H9 (cell line): ENCODE results near the gene IFFO2. TPM values are rescaled to one million over a fixed set of nuclear protein-coding genes. Genes with fewer than 3 reads are reported as not detected.

ENCODE experiments used
- DNase-seq: peaks from one replicate; pipeline ENCODE4 v3.0.0-alpha.2; 2017
- H2AFZ ChIP-seq: one replicate; pipeline ENCODE4 v1.6.1; 2013; ENCODE audit warnings: mild to moderate bottlenecking, low read length, control low read depth, moderate library complexity
- H2AK5ac ChIP-seq: 2 replicates; pipeline ENCODE4 v1.6.1; 2013; ENCODE audit warnings: low read length, control low read depth, mixed read lengths; ENCODE audit not compliant: insufficient read length
- H2BK120ac ChIP-seq: one replicate; pipeline ENCODE4 v1.6.1; 2013; ENCODE audit warnings: low read depth, mild to moderate bottlenecking, low read length, control low read depth, inconsistent platforms; ENCODE audit not compliant: poor library complexity, severe bottlenecking
- H2BK12ac ChIP-seq: 2 replicates; pipeline ENCODE4 v1.6.1; 2013; ENCODE audit warnings: low read length, control low read depth, mixed read lengths, low read depth; ENCODE audit not compliant: insufficient read length
- H2BK15ac ChIP-seq: 2 replicates; pipeline ENCODE4 v1.6.1; 2013; ENCODE audit warnings: low read depth, low read length, control low read depth
- H2BK20ac ChIP-seq: one replicate; pipeline ENCODE4 v1.6.1; 2013; ENCODE audit warnings: low read depth, mild to moderate bottlenecking, low read length, control low read depth, inconsistent platforms; ENCODE audit not compliant: poor library complexity, severe bottlenecking
- H2BK5ac ChIP-seq: 2 replicates; pipeline ENCODE4 v1.6.1; 2013; ENCODE audit warnings: low read length, control low read depth, mixed read lengths; ENCODE audit not compliant: insufficient read length
- H3K14ac ChIP-seq: 2 replicates; pipeline ENCODE4 v1.6.1; 2013; ENCODE audit warnings: low read length, control low read depth; ENCODE audit not compliant: insufficient read depth
- H3K18ac ChIP-seq: 2 replicates; pipeline ENCODE4 v1.6.1; 2013; ENCODE audit warnings: low read depth, mild to moderate bottlenecking, mixed read lengths, low read length, control low read depth; ENCODE audit not compliant: insufficient read length
- H3K23ac ChIP-seq: 2 replicates; pipeline ENCODE4 v1.6.1; 2013; ENCODE audit warnings: low read length, control low read depth, mixed read lengths, low read depth; ENCODE audit not compliant: insufficient read length
- H3K23me2 ChIP-seq: 2 replicates; pipeline ENCODE4 v1.6.1; 2013; ENCODE audit warnings: low read depth, mild to moderate bottlenecking, mixed read lengths, low read length, control low read depth; ENCODE audit not compliant: insufficient read length, poor library complexity, severe bottlenecking
- H3K27ac ChIP-seq: 2 replicates; pipeline ENCODE4 v1.5.1; 2013; ENCODE audit warnings: low read length, control low read depth, mixed read lengths, low read depth; ENCODE audit not compliant: insufficient read length
- H3K27me3 ChIP-seq: 2 replicates; pipeline ENCODE4 v1.6.1; 2013; ENCODE audit warnings: low read length, control low read depth, inconsistent platforms; ENCODE audit not compliant: insufficient read depth
- H3K4ac ChIP-seq: 2 replicates; pipeline ENCODE4 v1.6.1; 2013; ENCODE audit warnings: low read depth, mild to moderate bottlenecking, control low read depth, inconsistent platforms, low read length, moderate library complexity
- H3K4me1 ChIP-seq: 2 replicates; pipeline ENCODE4 v1.6.1; 2013; ENCODE audit warnings: low read length, control low read depth, inconsistent platforms; ENCODE audit not compliant: insufficient read depth
- H3K4me2 ChIP-seq: 2 replicates; pipeline ENCODE4 v1.6.1; 2013; ENCODE audit warnings: low read length, control low read depth, mixed read lengths; ENCODE audit not compliant: insufficient read length, insufficient read depth
- H3K56ac ChIP-seq: 2 replicates; pipeline ENCODE4 v1.6.1; 2013; ENCODE audit warnings: low read depth, mild to moderate bottlenecking, mixed read lengths, low read length, control low read depth; ENCODE audit not compliant: insufficient read length
- H3K79me1 ChIP-seq: 2 replicates; pipeline ENCODE4 v1.6.1; 2013; ENCODE audit warnings: low read depth, mild to moderate bottlenecking, moderate library complexity, low read length, control low read depth, inconsistent platforms; ENCODE audit not compliant: insufficient read depth, poor library complexity, severe bottlenecking
- H3K79me2 ChIP-seq: 2 replicates; pipeline ENCODE4 v1.6.1; 2013; ENCODE audit warnings: low read length, control low read depth, inconsistent platforms; ENCODE audit not compliant: insufficient read depth
- H3K9ac ChIP-seq: 2 replicates; pipeline ENCODE4 v1.6.1; 2013; ENCODE audit warnings: low read length, control low read depth, mixed read lengths; ENCODE audit not compliant: insufficient read length; ENCODE audit errors: extremely low read depth
- H3K9me3 ChIP-seq: one replicate; pipeline ENCODE4 v1.6.1; 2013; ENCODE audit warnings: low read depth, low read length, inconsistent platforms; ENCODE audit not compliant: control insufficient read depth
- H3T11ph ChIP-seq: one replicate; pipeline ENCODE4 v1.6.1; 2013; ENCODE audit warnings: mild to moderate bottlenecking, low read length, control low read depth, inconsistent platforms
- H4K20me1 ChIP-seq: one replicate; pipeline ENCODE4 v1.6.1; 2013; ENCODE audit not compliant: control insufficient read depth, insufficient read length, insufficient read depth
- H4K5ac ChIP-seq: 2 replicates; pipeline ENCODE4 v1.6.1; 2013; ENCODE audit warnings: low read depth, mild to moderate bottlenecking, mixed read lengths, low read length, control low read depth; ENCODE audit not compliant: insufficient read length
- H4K8ac ChIP-seq: replicated peaks from 2 replicates; pipeline ENCODE4 v1.6.1; 2013; ENCODE audit warnings: low read length, control low read depth, mixed read lengths, low read depth; ENCODE audit not compliant: insufficient read length
- H4K91ac ChIP-seq: 2 replicates; pipeline ENCODE4 v1.6.1; 2013; ENCODE audit warnings: low read depth, mild to moderate bottlenecking, moderate library complexity, mixed read lengths, low read length, control low read depth; ENCODE audit not compliant: insufficient read length
- H3K27ac Mint-ChIP-seq, 3 experiments: 2 replicates in 2 of 3; 3 replicates in 1 of 3; pipeline ENCODE4 v1.8.0; 2020 to 2021; ENCODE audit warnings: mixed read lengths in 3 of 3, mild to moderate bottlenecking in 1 of 3, moderate library complexity in 1 of 3
- H3K27me3 Mint-ChIP-seq: 2 replicates; pipeline ENCODE4 v1.8.0; 2021; ENCODE audit warnings: low read depth, mild to moderate bottlenecking, moderate library complexity, mixed read lengths
- H3K36me3 Mint-ChIP-seq, 3 experiments: 2 replicates in 2 of 3; 3 replicates in 1 of 3; pipeline ENCODE4 v1.8.0; 2020 to 2021; ENCODE audit warnings: low read depth in 3 of 3, mixed read lengths in 3 of 3; ENCODE audit not compliant: insufficient read depth in 1 of 3
- H3K4me1 Mint-ChIP-seq, 2 experiments: 2 replicates each; pipeline ENCODE4 v1.8.0; 2020; ENCODE audit warnings: mixed read lengths in 2 of 2
- H3K4me3 Mint-ChIP-seq, 2 experiments: 2 replicates in 1 of 2; 3 replicates in 1 of 2; pipeline ENCODE4 v1.8.0; 2020 to 2021; ENCODE audit warnings: mild to moderate bottlenecking in 2 of 2, mixed read lengths in 2 of 2, moderate library complexity in 1 of 2
- H3K9me3 Mint-ChIP-seq, 2 experiments: 2 replicates in 1 of 2; 3 replicates in 1 of 2; pipeline ENCODE4 v1.8.0; 2020; ENCODE audit warnings: mild to moderate bottlenecking in 2 of 2, mixed read lengths in 2 of 2, moderate library complexity in 1 of 2
- WGBS: extraction: QIAGEN DNeasy Blood & Tissue Kit; methylation state at CpG from one replicate; pipeline ENCODE4 v1.1.7; 2013; ENCODE audit warnings: missing lambda C conversion rate, low lambda C conversion rate, mixed read lengths; ENCODE audit not compliant: insufficient read length; ENCODE audit errors: extremely low coverage; 5-methylcytosine and 5-hydroxymethylcytosine counted together
- total RNA-seq: library from RNA; stranded (reverse); gene quantifications from 2 replicates; pipeline ENCODE4 v1.2.1, GENCODE V29; 2021
- TF ChIP-seq, protein P1 (sequence below): fragments of 200-600 bp; sonication (generic); conservative IDR thresholded peaks from 3 replicates; pipeline ENCODE4 v1.8.0; 2021; ENCODE audit warnings: antibody characterized with exemption, mild to moderate bottlenecking

The IFFO2 gene
- total RNA-seq, 1 experiment from 2014 or later = 3.6 TPM

DNA sequence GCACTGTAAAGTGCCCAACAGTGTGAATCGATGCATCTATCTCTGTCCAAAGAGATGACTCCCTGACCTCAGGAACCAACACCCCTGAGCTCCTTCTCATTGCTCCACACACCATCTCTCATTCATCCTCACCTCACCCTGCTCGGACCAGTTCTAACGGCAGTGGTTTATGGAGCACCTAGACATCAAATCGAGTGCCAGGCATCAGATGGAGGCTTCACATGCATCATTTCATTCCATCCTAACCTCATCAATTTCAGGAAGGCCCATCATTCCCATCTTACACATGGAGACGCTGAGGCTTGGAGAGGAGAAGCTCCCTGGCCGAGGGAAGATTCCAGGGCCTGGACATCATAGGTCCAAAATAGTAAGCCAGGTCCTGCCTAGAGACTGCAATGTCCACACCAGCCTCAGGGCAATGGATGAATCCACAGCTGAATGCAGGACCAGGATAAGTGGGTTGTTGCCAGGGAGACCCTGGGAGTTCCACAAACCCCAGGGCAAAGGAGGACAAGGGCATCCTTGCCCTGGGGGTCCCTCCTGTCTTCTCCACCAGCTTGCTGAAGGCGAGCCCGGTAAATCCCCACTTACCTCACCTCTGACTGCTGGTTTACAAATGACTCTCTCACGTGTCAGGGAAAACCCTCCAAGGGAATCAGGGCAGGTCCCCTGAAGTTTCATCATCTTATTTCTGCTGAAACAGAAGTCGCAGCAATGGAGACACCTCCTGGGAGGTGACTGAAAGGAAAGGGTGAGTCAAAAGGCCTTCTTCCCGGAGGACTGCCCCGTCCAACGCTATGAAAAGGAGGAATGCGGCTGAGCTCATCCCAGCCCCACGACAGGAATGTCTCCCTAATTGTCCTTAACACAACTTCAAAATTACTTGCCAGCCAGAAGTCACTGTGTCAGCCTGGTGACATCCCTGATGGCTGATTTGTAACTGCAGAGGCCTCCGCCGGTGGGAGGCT, 9.0 kb upstream of the IFFO2 start:
- H3K4me3 Mint-ChIP-seq = no peak overlapping the region
- H3K56ac ChIP-seq = no peak overlapping the region
- H4K20me1 ChIP-seq = no peaks in the 10 kb centered on the region

More for the DNA sequence above, 9.0 kb upstream of the IFFO2 start:
- Histone ChIP-seq H2AK5ac (no peak overlapping the region), H4K91ac (no peak overlapping the region), H3K27me3 (no peaks in the 10 kb centered on the region), H2BK5ac (no peak overlapping the region), H3K79me2 (no peaks in the 10 kb centered on the region), H3K14ac (no peak overlapping the region), H3K27ac (no peak overlapping the region), H3K23ac (no peak overlapping the region), H3K18ac (peak overlapping the region; percentile 23), H3K9me3 (no peaks in the 10 kb centered on the region), H2BK15ac (no peak overlapping the region), H3K79me1 (no peaks in the 10 kb centered on the region), H4K8ac (no peak overlapping the region), H2BK120ac (no peak overlapping the region), H2AFZ (no peak overlapping the region), H4K5ac (no peak overlapping the region), H3T11ph (no peak overlapping the region), H2BK20ac (no peak overlapping the region), H3K23me2 (no peaks in the 10 kb centered on the region), H3K9ac (no peak overlapping the region), H3K4me1 (no peaks in the 10 kb centered on the region), H3K4ac (no peak overlapping the region), H3K4me2 (no peak overlapping the region), H2BK12ac (no peak overlapping the region)
- DNase-seq = peak; percentile 59
- Mint-ChIP-seq H3K27me3 (peaks cover 22% of the 10 kb centered on the region), H3K9me3 (no peaks in the 10 kb centered on the region), H3K4me1 (peaks cover 12 to 15% of the 10 kb centered on the region in 2 experiments), H3K27ac (peak overlapping the region in 2 of 3 experiments; percentile 52 to 54; a peak in 3 of 7 replicates), H3K36me3 (no peaks in the 10 kb centered on the region)
- TF ChIP-seq, protein P1, sequence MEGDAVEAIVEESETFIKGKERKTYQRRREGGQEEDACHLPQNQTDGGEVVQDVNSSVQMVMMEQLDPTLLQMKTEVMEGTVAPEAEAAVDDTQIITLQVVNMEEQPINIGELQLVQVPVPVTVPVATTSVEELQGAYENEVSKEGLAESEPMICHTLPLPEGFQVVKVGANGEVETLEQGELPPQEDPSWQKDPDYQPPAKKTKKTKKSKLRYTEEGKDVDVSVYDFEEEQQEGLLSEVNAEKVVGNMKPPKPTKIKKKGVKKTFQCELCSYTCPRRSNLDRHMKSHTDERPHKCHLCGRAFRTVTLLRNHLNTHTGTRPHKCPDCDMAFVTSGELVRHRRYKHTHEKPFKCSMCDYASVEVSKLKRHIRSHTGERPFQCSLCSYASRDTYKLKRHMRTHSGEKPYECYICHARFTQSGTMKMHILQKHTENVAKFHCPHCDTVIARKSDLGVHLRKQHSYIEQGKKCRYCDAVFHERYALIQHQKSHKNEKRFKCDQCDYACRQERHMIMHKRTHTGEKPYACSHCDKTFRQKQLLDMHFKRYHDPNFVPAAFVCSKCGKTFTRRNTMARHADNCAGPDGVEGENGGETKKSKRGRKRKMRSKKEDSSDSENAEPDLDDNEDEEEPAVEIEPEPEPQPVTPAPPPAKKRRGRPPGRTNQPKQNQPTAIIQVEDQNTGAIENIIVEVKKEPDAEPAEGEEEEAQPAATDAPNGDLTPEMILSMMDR = no peak
- no CpG with 5 or more reads among the region's 17 CpGs for WGBS
